Ectodermal cell (in vitro differentiated cells): Measurements from ENCODE around the gene PTPRN2.

Source experiments
- H3K27ac ChIP-seq: 2 replicates; pipeline ENCODE4 v1.7.0; 2013; ENCODE audit warnings: mild to moderate bottlenecking, low read depth, low read length; ENCODE audit not compliant: insufficient read depth, poor library complexity, severe bottlenecking
- H3K27me3 ChIP-seq: 2 replicates; pipeline ENCODE4 v1.7.0; 2013; ENCODE audit warnings: mild to moderate bottlenecking, low read length; ENCODE audit not compliant: insufficient read depth, control insufficient read depth, poor library complexity, severe bottlenecking
- H3K36me3 ChIP-seq: one replicate; pipeline ENCODE4 v1.7.0; 2013; ENCODE audit warnings: low read length; ENCODE audit not compliant: control insufficient read depth, insufficient read depth
- H3K4me1 ChIP-seq: one replicate; pipeline ENCODE4 v1.7.0; 2013; ENCODE audit warnings: low read length; ENCODE audit not compliant: control insufficient read depth, insufficient read depth
- H3K4me3 ChIP-seq: 2 replicates; pipeline ENCODE4 v1.7.0; 2013; ENCODE audit warnings: low read depth, low read length, control low read depth; ENCODE audit not compliant: insufficient read depth
- H3K9me3 ChIP-seq: 2 replicates; pipeline ENCODE4 v1.7.0; 2013; ENCODE audit warnings: mild to moderate bottlenecking, low read length, moderate library complexity; ENCODE audit not compliant: control insufficient read depth
- WGBS, 2 experiments: methylation state at CpG; one replicate each; pipeline ENCODE4 v1.1.7; 2013; ENCODE audit warnings: missing lambda C conversion rate in 2 of 2; 5-methylcytosine and 5-hydroxymethylcytosine counted together

PTPRN2 gene

GRCh38 chr7:158075633-158076001 lies 512.0 kb downstream of the PTPRN2 start:
- 80 to 82% methylated on average over 17 of the region's 17 CpGs for WGBS, 2 experiments
- Histone ChIP-seq H3K27ac (no peak overlapping the region), H3K27me3 (no peaks in the 10 kb centered on the region), H3K36me3 (no peaks in the 10 kb centered on the region), H3K4me1 (no peaks in the 10 kb centered on the region), H3K4me3 (no peak overlapping the region), H3K9me3 (peaks cover 10% of the 10 kb centered on the region)

- 86% methylated on average over 29 of the region's 29 CpGs for WGBS, 2 experiments
- Histone ChIP-seq H3K4me3 (no peak overlapping the region), H3K9me3 (peaks cover 10% of the 10 kb centered on the region)
Observed at GRCh38 chr7:158074896-158075632, 512.6 kb downstream of the PTPRN2 start.

GRCh38 chr7:158073845-158074840 lies 513.5 kb downstream of the PTPRN2 start:
- Histone ChIP-seq H3K27me3 (no peaks in the 10 kb centered on the region), H3K36me3 (no peaks in the 10 kb centered on the region), H3K4me1 (no peaks in the 10 kb centered on the region), H3K9me3 (peaks cover 7% of the 10 kb centered on the region), H3K27ac (no peak overlapping the region), H3K4me3 (no peak overlapping the region)
- 84% methylated on average over 35 of the region's 35 CpGs for WGBS, 2 experiments

More at GRCh38 chr7:158074896-158075632, 512.6 kb downstream of the PTPRN2 start:
- no peaks in the 10 kb centered on the region for H3K36me3 ChIP-seq
- no peaks in the 10 kb centered on the region for H3K27me3 ChIP-seq
- no peaks in the 10 kb centered on the region for H3K4me1 ChIP-seq
- no peak overlapping the region for H3K27ac ChIP-seq

- Histone ChIP-seq H3K36me3 (no peaks in the 10 kb centered on the region), H3K4me3 (no peak overlapping the region), H3K27ac (no peak overlapping the region), H3K9me3 (peaks cover 14% of the 10 kb centered on the region), H3K27me3 (no peaks in the 10 kb centered on the region), H3K4me1 (no peaks in the 10 kb centered on the region)
- 88 to 89% methylated on average over 18 of the region's 18 CpGs for WGBS, 2 experiments
Observed at GRCh38 chr7:158072991-158073730, 514.5 kb downstream of the PTPRN2 start.

- no peaks in the 10 kb centered on the region for H3K36me3 ChIP-seq
- no peak overlapping the region for H3K4me3 ChIP-seq
- H3K27ac ChIP-seq = no peak overlapping the region
- H3K4me1 ChIP-seq = no peaks in the 10 kb centered on the region
- WGBS, 2 experiments = 81 to 90% methylated on average over 21 of the region's 21 CpGs
- no peaks in the 10 kb centered on the region for H3K27me3 ChIP-seq
- H3K9me3 ChIP-seq = peaks cover 40% of the 10 kb centered on the region
Observed at GRCh38 chr7:158070222-158070920, 517.3 kb downstream of the PTPRN2 start.

GRCh38 chr7:158068853-158069252 lies 518.8 kb downstream of the PTPRN2 start:
- H3K36me3 ChIP-seq = no peaks in the 10 kb centered on the region
- no peak overlapping the region for H3K27ac ChIP-seq
- no peaks in the 10 kb centered on the region for H3K27me3 ChIP-seq
- H3K4me3 ChIP-seq = no peak overlapping the region
- no peaks in the 10 kb centered on the region for H3K4me1 ChIP-seq
- H3K9me3 ChIP-seq = peaks cover 41% of the 10 kb centered on the region
- WGBS, 2 experiments = 84 to 88% methylated on average over 9 of the region's 9 CpGs

- H3K36me3 ChIP-seq = no peaks in the 10 kb centered on the region
- H3K27me3 ChIP-seq = no peaks in the 10 kb centered on the region
- no peaks in the 10 kb centered on the region for H3K4me1 ChIP-seq
- no peak overlapping the region for H3K4me3 ChIP-seq
- WGBS, 2 experiments = 80 to 81% methylated on average over 14 of the region's 14 CpGs
- no peak overlapping the region for H3K27ac ChIP-seq
- peaks cover 39% of the 10 kb centered on the region for H3K9me3 ChIP-seq
Observed at GRCh38 chr7:158067931-158068482, 519.6 kb downstream of the PTPRN2 start.

- Histone ChIP-seq H3K27me3 (no peaks in the 10 kb centered on the region), H3K4me1 (no peaks in the 10 kb centered on the region), H3K4me3 (no peak overlapping the region), H3K9me3 (peaks cover 34% of the 10 kb centered on the region), H3K27ac (no peak overlapping the region), H3K36me3 (no peaks in the 10 kb centered on the region)
- WGBS, 2 experiments = 83 to 85% methylated on average over 28 of the region's 28 CpGs
Observed at GRCh38 chr7:158067219-158067930, 520.2 kb downstream of the PTPRN2 start.

- H3K36me3 ChIP-seq = no peaks in the 10 kb centered on the region
- H3K4me3 ChIP-seq = no peak overlapping the region
- peaks cover 39% of the 10 kb centered on the region for H3K9me3 ChIP-seq
- WGBS, 2 experiments = 80 to 87% methylated on average over 4 of the region's 4 CpGs
- no peaks in the 10 kb centered on the region for H3K27me3 ChIP-seq
- H3K27ac ChIP-seq = no peak overlapping the region
- H3K4me1 ChIP-seq = no peaks in the 10 kb centered on the region
Observed at GRCh38 chr7:158066085-158066484, 521.5 kb downstream of the PTPRN2 start.
